PC-9 (cell line): ENCODE data around the gene CUL9.

Experiments
- EZH2 ChIP-seq: fragments of 200-600 bp; sonication (generic); IDR thresholded peaks from 2 replicates; pipeline ENCODE4 v1.8.0; 2017; ENCODE audit warnings: antibody characterized with exemption, low read depth
- TF ChIP-seq, protein P1 (sequence below): fragments of 200-600 bp; sonication (generic); conservative IDR thresholded peaks from 2 replicates; pipeline ENCODE4 v1.6.1; 2017; ENCODE audit warnings: mixed run types, antibody characterized with exemption, mild to moderate bottlenecking, moderate library complexity

DNA sequence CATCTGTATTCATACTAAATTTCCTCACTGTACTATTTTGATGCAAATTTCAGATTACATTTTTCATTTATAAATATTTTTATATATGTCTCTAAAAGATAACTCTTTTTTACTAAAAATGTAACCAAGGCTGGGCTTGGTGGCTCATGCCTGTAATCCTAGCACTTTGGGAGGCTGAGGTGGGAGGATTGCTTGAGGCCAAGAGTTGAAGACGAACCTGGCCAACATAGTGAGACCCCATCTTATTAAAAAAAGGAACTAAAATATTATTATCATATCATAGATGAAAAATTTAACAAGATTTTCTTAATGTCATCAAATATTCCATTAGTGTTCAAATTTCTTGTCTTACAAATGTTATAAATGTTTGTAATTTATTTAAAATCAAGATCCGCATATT is 53.8 kb downstream of the CUL9 start:
- TF ChIP-seq, protein P1, sequence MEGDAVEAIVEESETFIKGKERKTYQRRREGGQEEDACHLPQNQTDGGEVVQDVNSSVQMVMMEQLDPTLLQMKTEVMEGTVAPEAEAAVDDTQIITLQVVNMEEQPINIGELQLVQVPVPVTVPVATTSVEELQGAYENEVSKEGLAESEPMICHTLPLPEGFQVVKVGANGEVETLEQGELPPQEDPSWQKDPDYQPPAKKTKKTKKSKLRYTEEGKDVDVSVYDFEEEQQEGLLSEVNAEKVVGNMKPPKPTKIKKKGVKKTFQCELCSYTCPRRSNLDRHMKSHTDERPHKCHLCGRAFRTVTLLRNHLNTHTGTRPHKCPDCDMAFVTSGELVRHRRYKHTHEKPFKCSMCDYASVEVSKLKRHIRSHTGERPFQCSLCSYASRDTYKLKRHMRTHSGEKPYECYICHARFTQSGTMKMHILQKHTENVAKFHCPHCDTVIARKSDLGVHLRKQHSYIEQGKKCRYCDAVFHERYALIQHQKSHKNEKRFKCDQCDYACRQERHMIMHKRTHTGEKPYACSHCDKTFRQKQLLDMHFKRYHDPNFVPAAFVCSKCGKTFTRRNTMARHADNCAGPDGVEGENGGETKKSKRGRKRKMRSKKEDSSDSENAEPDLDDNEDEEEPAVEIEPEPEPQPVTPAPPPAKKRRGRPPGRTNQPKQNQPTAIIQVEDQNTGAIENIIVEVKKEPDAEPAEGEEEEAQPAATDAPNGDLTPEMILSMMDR = no peak
- no peak for TF ChIP-seq EZH2
